ENCODE results near the gene PPP1R18. TPM values are rescaled to one million over a fixed set of nuclear protein-coding genes. Genes with fewer than 3 reads are reported as not detected.

Gene PPP1R18
- total and polyA plus RNA-seq, 9 of the 15 experiments (the other 6 are each of a cell fraction or from before 2014, with no cell fraction given), result 12.0 to 99.2 (median 42.6) TPM

DNA sequence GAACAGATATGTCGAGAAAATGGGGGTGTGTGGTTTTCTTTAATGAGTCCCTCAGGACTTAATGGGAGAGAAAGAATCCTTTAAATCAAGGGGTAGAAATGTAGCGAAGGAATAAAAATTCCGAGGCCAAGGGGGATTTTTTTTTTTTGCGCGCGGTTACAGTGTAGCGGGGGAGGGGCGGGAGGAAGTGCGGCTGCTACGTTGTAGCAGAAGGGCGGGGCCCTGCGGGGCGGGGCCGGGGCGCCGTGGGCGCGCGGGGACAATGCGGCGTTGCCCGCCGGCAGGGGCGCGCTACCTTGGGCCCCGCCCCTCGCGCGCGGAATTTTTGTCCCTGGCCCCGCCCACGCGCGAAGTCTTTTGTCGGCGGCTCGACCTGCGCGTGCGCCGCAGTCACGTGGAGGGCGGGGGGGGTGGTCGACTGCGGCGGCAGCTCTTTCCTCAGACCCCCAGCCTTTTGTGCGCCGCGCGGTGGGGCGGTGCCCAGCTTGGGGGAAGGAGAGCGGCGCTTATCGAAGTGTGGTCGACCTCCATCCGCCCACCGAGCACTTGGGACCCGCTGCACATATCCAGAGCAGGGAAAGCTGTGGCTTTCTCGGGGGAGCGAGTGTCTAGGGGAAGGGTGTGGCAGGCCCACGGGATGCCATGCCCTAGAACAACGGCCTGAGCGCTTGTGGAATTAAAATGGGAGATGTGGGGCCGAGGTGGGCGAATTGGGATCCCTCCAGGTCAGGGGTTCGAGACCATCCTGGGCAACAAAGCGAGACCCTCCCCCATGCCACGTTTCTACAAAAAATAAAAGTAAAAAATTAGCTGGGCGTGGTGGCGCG lies 35.0 kb upstream of the PPP1R18 start (continued):
- TF ChIP-seq ZNF639 (CRISPR knock-in tag; conservative IDR thresholded peaks at IDR 0.05 in 1 of 2, IDR thresholded peaks at IDR 0.05 in 1 of 2) (peak in 1 of 2 experiments; percentile 59; a peak in 1 of 4 replicates), MCM7 (IDR thresholded peaks at IDR 0.05) (no peak), ZNF586 (CRISPR knock-in tag; conservative IDR thresholded peaks at IDR 0.05) (no peak; the same call in 1 of the 2 replicates), ZNF778 (CRISPR knock-in tag; IDR thresholded peaks at IDR 0.05) (no peak), SP1 (CRISPR knock-in tag; IDR thresholded peaks at IDR 0.05) (peak; percentile 93), RBBP5 (IDR thresholded peaks at IDR 0.05; ENCODE audit: borderline replicate concordance, insufficient read depth, low read length, poor library complexity, severe bottlenecking) (no peak), CHCHD3 (CRISPR knock-in tag; IDR thresholded peaks at IDR 0.05) (no peak; the same call in 1 of the 2 replicates), ZBTB7A (IDR thresholded peaks at IDR 0.05; ENCODE audit: borderline replicate concordance, control insufficient read depth, low read depth, low read length) (peak; percentile 76; the same call in 1 of the 2 replicates), MEF2D (tag; conservative IDR thresholded peaks at IDR 0.05; ENCODE audit: low read depth) (no peak), GABPB1 (CRISPR knock-in tag; IDR thresholded peaks at IDR 0.05) (peak; percentile 76; the same call in 1 of the 2 replicates), CSDE1 (IDR thresholded peaks at IDR 0.05) (no peak), ELF1 (tag; IDR thresholded peaks at IDR 0.05) (peak; percentile 57; the same call in 1 of the 2 replicates), HNRNPUL1 (IDR thresholded peaks at IDR 0.05; ENCODE audit: low read length) (no peak), E2F1 (CRISPR knock-in tag; IDR thresholded peaks at IDR 0.05) (peak; percentile 80), RBM25 (IDR thresholded peaks at IDR 0.05; ENCODE audit: low read depth, low read length, severe bottlenecking) (no peak), MCM5 (IDR thresholded peaks at IDR 0.05; ENCODE audit: low read depth) (no peak), SMAD1 (IDR thresholded peaks at IDR 0.05; ENCODE audit: low read depth, low read length, partially characterized antibody) (no peak), ZBTB9 (CRISPR knock-in tag; IDR thresholded peaks at IDR 0.05) (peak; percentile 90), NFYB (IDR thresholded peaks at IDR 0.05; ENCODE audit: extremely low read depth, insufficient read length) (no peak), ZFP36 (IDR thresholded peaks at IDR 0.05; ENCODE audit: low read depth, low read length, partially characterized antibody) (no peak)
- TF ChIP-seq, protein P1, sequence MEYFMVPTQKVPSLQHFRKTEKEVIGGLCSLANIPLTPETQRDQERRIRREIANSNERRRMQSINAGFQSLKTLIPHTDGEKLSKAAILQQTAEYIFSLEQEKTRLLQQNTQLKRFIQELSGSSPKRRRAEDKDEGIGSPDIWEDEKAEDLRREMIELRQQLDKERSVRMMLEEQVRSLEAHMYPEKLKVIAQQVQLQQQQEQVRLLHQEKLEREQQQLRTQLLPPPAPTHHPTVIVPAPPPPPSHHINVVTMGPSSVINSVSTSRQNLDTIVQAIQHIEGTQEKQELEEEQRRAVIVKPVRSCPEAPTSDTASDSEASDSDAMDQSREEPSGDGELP (CRISPR knock-in tag; IDR thresholded peaks at IDR 0.05; ENCODE audit: borderline replicate concordance), result peak; percentile 57; the same call in 1 of the 2 replicates
